Ishikawa (cell line): Measurements from ENCODE around the gene RETREG1.

ENCODE experiments used
- CEBPB ChIP-seq: IDR thresholded peaks from 2 replicates; pipeline ENCODE4 v1.6.1; 2012
- CREB1 ChIP-seq: IDR thresholded peaks from 2 replicates; pipeline ENCODE4 v1.6.1; 2012; ENCODE audit warnings: low read depth
- EGR1 ChIP-seq: IDR thresholded peaks from 2 replicates; pipeline ENCODE4 v1.6.1; 2012
- EP300 ChIP-seq: IDR thresholded peaks from 2 replicates; pipeline ENCODE4 v1.6.1; 2012; ENCODE audit warnings: borderline replicate concordance
- FOXM1 ChIP-seq: IDR thresholded peaks from 2 replicates; pipeline ENCODE4 v1.6.1; 2012; ENCODE audit warnings: low read depth, borderline replicate concordance
- MAX ChIP-seq: IDR thresholded peaks from 2 replicates; pipeline ENCODE4 v1.6.1; 2012
- NFIC ChIP-seq: IDR thresholded peaks from 2 replicates; pipeline ENCODE4 v1.6.1; 2012
- RAD21 ChIP-seq: IDR thresholded peaks from 2 replicates; pipeline ENCODE4 v1.6.1; 2012; ENCODE audit warnings: low read depth
- TAF1 ChIP-seq: IDR thresholded peaks from 2 replicates; pipeline ENCODE4 v1.6.1; 2012; ENCODE audit warnings: low read depth, mild to moderate bottlenecking
- TCF12 ChIP-seq: IDR thresholded peaks from 2 replicates; pipeline ENCODE4 v1.6.1; 2012; ENCODE audit warnings: low read depth
- TEAD4 ChIP-seq: IDR thresholded peaks from 2 replicates; pipeline ENCODE4 v1.6.1; 2012
- USF1 ChIP-seq: IDR thresholded peaks from 2 replicates; pipeline ENCODE4 v1.6.1; 2012
- YY1 ChIP-seq: IDR thresholded peaks from 2 replicates; pipeline ENCODE4 v1.6.1; 2012; ENCODE audit warnings: low read depth
- ZBTB7A ChIP-seq: IDR thresholded peaks from 2 replicates; pipeline ENCODE4 v1.6.1; 2012; ENCODE audit warnings: low read depth
- TF ChIP-seq, protein P1 (sequence below): IDR thresholded peaks from 2 replicates; pipeline ENCODE4 v1.6.1; 2012; ENCODE audit warnings: low read depth, mild to moderate bottlenecking

Gene RETREG1

DNA sequence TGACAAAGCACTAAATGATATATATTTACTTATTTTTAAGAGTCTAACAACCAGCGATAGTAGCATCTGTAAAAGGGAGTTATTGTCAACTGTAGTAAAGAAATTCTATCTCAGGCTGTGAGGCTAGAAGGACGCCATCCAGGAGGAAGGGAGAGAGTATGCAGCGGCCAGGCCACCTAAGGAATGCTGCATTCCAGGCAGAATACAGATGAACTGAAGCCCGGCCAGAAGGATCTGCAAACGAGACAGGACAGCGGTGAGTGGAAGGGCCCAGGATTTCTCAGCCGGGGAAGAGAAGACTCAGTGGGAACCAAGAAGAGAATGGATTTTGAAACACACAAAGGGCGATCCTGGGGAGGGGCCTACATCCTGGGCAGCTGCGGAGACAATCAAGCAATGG is 7.4 kb downstream of the RETREG1 start:
- TF ChIP-seq CEBPB (no peak), RAD21 (no peak), TAF1 (no peak), TEAD4 (no peak), FOXM1 (no peak), NFIC (no peak), MAX (no peak), EP300 (no peak), YY1 (no peak), USF1 (no peak), EGR1 (no peak), ZBTB7A (no peak), TCF12 (no peak), CREB1 (no peak)
- TF ChIP-seq, protein P1, sequence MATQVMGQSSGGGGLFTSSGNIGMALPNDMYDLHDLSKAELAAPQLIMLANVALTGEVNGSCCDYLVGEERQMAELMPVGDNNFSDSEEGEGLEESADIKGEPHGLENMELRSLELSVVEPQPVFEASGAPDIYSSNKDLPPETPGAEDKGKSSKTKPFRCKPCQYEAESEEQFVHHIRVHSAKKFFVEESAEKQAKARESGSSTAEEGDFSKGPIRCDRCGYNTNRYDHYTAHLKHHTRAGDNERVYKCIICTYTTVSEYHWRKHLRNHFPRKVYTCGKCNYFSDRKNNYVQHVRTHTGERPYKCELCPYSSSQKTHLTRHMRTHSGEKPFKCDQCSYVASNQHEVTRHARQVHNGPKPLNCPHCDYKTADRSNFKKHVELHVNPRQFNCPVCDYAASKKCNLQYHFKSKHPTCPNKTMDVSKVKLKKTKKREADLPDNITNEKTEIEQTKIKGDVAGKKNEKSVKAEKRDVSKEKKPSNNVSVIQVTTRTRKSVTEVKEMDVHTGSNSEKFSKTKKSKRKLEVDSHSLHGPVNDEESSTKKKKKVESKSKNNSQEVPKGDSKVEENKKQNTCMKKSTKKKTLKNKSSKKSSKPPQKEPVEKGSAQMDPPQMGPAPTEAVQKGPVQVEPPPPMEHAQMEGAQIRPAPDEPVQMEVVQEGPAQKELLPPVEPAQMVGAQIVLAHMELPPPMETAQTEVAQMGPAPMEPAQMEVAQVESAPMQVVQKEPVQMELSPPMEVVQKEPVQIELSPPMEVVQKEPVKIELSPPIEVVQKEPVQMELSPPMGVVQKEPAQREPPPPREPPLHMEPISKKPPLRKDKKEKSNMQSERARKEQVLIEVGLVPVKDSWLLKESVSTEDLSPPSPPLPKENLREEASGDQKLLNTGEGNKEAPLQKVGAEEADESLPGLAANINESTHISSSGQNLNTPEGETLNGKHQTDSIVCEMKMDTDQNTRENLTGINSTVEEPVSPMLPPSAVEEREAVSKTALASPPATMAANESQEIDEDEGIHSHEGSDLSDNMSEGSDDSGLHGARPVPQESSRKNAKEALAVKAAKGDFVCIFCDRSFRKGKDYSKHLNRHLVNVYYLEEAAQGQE = no peak

GRCh38 chr5:16606628-16607027 is 10.2 kb downstream of the RETREG1 start:
- TF ChIP-seq RAD21 = no peak
- TF ChIP-seq, protein P1 = no peak
- TF ChIP-seq MAX = no peak
- TF ChIP-seq CREB1 = no peak
- no peak for TF ChIP-seq ZBTB7A
- TF ChIP-seq TEAD4 = no peak
- no peak for TF ChIP-seq YY1
- no peak for TF ChIP-seq TAF1

DNA sequence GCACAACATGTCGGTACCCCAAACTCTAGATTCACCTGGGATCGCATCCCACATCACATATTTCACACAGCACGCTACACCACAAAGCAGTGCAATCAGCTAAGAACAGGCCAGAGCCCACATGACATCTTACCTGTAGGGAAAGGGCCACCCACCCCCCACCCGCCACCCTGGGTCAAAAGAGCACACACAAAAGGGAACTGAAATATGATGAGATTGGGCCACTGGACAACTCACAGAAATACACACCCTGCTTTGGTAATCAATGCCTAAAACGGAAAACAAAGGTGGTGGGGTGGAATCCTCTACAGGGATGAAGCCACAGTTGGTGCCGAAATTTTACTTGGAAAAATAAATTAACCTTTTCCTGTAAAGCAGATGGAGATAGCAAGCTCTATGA is 13.1 kb downstream of the RETREG1 start:
- no peak for TF ChIP-seq TEAD4
- no peak for TF ChIP-seq USF1
- no peak for TF ChIP-seq TCF12
- TF ChIP-seq, protein P1 = no peak
- TF ChIP-seq EGR1 = no peak
- no peak for TF ChIP-seq CREB1
- no peak for TF ChIP-seq NFIC
- no peak for TF ChIP-seq TAF1
- TF ChIP-seq FOXM1 = no peak
- TF ChIP-seq ZBTB7A = no peak
- no peak for TF ChIP-seq RAD21

GRCh38 chr5:16603295-16603694 is 13.5 kb downstream of the RETREG1 start:
- TF ChIP-seq CREB1 = no peak
- no peak for TF ChIP-seq MAX
- TF ChIP-seq RAD21 = no peak

GRCh38 chr5:16602182-16602581 is 14.6 kb downstream of the RETREG1 start:
- TF ChIP-seq CEBPB (no peak), CREB1 (no peak), USF1 (no peak), FOXM1 (no peak), EP300 (no peak), MAX (no peak), EGR1 (no peak)
